HG03442 (cell line): ENCODE data around the gene YPEL4.

Experiments used
- ATAC-seq: cut with Tn5 transposase; IDR thresholded peaks from one replicate; pipeline ENCODE4 v1.9.1; 2021; ENCODE audit warnings: mild to moderate bottlenecking, moderate library complexity; ENCODE audit not compliant: unreplicated experiment

The YPEL4 gene

GRCh38 chr11:57634311-57634710 lies 15.4 kb downstream of the YPEL4 start:
- ATAC-seq = no peak

GRCh38 chr11:57633394-57634070 lies 16.2 kb downstream of the YPEL4 start:
- ATAC-seq = no peak

DNA sequence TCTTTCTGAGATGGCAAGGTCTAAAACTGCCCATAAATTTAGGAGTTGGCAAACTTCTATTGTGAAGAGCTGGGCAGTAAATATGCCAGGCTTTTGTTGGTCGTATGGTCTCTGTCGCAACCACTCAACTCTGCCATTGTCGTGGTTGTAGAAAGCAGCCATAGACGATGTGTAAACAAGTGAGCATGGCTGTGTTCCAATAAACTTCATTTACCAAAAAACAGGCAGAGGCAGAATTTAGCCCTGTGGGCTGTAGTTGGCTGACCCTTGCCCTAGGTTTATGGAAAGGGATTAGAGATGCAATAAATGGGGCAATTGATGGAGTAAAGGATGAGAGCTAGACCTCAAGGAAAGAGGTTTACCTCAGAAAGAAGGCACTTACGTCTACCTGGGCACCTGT lies 17.6 kb downstream of the YPEL4 start:
- no peak for ATAC-seq

GRCh38 chr11:57630171-57630570 lies 19.5 kb downstream of the YPEL4 start:
- no peak for ATAC-seq

DNA sequence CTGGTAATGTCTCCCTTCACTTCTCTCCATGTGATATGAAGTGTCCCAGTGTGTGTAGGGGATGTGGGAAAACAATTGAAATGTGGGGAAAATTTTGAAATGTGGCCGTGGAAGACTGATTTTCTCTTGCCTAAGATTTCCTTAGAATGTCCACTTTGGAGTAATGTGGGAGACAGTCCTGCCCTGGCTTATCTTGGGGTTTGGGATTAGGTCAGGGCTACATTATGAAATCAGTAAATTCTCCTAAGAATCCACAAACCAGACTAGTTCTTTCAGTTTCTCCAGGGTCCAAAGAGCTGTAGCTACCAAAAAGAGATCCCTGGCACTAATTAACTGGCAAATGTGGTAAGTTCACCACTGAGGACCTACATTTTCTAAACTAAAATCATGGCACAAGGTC lies 22.8 kb downstream of the YPEL4 start:
- ATAC-seq = no peak

DNA sequence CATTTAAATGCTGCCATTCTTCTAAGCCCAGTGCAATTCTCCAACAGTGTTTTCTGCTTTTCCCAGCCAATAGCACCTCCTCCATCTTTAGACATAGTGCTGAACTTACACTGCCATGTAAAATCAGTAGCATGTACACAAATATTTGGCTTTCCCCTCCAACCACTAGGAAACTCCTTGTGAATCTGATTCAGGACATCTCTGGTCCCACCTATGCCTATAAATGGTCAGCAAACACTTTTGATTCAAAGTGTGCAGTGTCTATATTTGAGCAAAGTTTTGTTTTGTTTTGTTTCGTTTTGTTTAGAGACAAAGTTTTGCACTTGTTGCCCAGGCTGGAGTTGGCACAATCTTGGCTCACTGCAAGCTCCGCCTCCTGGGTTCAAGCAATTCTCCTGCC lies 24.8 kb downstream of the YPEL4 start:
- ATAC-seq = no peak

DNA sequence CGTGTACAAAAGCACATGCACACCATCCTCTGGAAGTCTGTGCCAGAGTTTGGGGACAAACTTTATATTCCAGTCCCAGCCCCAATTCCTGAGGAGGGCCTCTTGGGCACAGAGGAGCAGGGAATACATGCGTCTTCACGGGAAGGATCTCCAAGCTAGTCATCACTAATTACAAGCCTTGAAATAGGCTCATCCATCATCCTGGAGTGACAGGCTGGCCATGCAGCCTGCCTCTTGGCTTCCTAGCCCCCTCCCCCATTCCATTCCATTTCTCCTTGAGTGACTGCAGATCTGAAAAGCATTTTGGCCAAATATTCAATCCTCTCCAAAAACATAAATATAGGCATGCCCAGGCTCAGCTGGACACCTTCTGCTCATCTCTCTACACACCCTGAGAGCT lies 27.4 kb downstream of the YPEL4 start:
- no peak for ATAC-seq

DNA sequence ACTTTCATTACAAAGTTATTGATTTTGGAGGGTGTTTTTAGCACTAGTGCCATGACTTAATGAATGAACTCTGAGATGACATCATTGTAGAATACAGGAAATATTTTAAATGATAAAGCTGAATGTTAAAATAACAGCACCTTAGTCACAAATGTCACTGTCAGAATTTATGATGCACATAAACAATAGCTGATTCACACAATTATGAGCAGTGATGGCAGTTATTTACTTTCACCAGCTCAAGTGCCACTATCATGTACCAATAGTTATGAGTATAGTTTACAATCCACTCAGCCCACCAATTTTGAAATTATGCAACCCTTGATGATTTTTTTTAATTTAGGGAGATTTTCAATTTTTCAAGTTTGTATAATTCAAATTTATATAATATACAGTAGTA lies 29.2 kb downstream of the YPEL4 start:
- ATAC-seq = no peak

DNA sequence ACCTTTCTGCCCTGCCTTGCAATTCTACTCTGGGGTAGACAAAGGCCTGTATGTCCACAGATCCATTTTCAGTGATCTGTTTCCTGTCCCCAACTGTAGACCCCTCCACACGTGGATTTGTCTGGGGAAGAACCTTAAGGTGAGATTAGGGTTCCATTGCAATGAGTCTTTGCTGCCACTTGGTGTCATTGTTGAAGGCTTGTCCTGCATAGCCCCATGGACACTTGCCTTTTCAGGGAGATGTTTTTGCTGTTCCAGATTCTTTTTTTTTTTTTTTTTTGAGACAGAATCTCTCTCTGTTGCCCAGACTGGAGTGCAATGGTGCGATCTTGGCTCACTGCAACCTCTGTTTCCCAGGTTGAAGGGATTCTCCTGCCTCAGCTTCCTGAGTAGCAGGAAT lies 30.4 kb downstream of the YPEL4 start:
- no peak for ATAC-seq

DNA sequence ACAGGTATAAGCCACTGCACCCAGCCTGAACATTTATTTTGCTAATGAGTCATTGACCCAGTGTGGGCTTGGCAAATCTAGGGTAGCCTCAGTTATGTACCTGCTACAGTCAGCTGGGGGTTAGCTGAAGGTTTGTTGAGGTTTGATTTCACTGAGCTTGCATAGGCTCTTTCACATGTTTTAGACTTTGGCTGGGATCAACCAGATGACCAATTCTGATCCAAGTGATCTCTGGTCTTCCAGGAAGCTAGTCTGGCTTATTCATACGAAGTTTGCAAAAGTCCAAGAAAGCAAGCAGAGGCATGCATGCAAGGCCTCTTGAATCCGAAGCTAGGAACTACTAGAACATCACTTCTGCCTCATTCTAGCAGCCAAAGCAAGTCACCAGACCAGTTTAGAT lies 31.3 kb downstream of the YPEL4 start:
- no peak for ATAC-seq

DNA sequence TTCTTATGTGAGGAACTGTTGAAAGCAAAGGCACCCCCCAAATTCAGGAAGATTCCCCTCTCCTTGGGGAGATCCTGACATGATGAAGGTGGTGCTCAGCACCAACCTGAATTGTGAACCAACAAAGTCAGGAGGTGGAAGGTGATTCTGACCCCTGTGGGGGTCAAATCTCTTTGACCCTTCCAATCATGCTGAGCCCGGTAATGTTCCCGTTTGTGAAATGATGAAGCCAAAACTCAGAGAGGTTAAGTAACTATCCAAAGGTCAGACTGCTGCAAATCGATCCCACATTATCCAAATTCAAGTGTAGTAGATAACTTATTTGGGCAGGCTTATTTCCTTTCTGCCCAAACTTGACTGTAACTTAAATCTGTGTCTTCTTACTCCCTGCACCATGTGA lies 33.1 kb downstream of the YPEL4 start:
- no peak for ATAC-seq

DNA sequence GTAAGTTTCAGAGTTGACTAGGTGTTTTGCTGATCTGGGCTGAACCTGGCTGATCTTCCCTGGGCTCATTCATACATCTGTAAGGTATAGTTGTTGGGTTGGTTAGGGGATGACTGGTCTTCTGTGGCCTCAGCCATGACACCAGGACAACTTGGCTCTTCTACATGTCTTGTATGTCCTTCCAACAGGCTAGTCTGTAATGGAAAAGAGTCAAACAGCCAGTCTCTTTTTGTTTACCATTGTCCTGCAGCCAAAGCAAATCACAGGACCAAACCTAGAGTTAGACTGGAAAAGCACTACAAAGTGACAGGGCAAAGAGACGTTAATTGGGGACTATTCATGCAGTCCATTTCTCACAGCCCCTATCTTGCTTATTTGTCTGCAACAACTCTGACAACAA lies 34.4 kb downstream of the YPEL4 start:
- ATAC-seq = no peak

DNA sequence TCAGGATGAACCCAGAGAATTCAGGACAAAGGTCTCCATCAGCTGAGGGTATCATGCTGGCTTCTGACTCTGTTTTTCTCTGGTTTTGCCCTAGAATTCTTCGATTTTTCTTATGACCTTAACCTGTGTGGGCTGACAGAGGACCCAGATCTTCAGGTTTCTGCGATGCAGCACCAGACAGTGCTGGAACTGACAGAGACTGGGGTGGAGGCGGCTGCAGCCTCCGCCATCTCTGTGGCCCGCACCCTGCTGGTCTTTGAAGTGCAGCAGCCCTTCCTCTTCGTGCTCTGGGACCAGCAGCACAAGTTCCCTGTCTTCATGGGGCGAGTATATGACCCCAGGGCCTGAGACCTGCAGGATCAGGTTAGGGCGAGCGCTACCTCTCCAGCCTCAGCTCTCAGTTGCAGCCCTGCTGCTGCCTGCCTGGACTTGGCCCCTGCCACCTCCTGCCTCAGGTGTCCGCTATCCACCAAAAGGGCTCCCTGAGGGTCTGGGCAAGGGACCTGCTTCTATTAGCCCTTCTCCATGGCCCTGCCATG lies 35.4 kb downstream of the YPEL4 start:
- no peak for ATAC-seq

DNA sequence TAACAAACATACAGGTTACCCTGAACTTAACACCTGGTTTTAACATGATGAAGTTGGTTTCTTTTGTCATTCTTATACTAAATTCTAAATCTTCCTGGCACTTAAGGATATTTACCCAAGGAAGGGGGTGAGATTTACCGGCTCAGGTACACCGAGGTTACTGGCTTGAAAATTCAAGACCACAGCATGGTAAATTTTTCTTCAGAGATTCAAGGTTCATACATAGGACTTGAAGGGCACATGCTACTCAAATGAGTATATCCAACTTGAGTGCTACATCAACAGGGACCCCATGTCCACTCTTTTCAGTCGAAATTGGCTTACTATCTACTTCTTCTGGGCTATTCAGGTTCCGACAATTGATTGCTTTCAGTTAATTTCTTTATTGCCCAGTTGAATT lies 39.5 kb downstream of the YPEL4 start:
- no peak for ATAC-seq

- ATAC-seq = no peak
Measured at GRCh38 chr11:57605028-57605420, 44.7 kb downstream of the YPEL4 start.

DNA sequence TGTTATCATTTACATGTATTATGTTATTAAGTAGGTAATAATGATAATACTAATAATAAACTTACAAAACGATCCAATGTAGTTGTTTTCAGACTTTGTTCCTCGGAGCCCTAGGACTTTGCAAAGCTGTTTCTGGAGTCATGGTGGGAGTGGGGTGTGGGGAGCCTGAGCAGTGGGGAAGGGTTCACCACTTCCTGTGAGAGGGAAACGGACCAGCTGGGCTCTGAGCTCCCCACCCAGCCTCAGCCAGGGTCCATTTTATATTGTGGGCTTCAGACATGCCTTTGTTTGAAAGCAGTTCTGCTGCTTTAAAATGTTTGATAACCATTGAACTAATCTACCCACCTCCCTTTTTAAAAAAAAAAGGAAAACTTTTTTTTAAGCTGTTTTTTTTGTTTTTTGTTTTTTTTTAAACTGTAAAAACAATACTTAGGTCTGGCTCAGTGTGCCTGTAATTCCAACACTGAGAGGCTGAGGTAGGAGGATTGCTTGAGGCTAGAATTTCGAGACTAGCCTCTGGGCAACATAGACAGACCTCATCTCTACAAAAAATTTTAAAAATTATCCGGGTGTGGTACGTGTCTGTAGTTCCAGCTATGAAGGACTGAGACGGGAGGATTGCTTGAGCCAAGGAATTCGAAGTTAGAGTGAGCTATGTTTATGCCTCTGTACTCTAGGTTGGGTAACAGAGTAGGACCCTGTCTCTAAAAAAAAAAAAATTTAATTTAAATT lies 45.2 kb downstream of the YPEL4 start:
- no peak for ATAC-seq

- no peak for ATAC-seq
Measured at GRCh38 chr11:57601297-57601696, 48.4 kb downstream of the YPEL4 start.

DNA sequence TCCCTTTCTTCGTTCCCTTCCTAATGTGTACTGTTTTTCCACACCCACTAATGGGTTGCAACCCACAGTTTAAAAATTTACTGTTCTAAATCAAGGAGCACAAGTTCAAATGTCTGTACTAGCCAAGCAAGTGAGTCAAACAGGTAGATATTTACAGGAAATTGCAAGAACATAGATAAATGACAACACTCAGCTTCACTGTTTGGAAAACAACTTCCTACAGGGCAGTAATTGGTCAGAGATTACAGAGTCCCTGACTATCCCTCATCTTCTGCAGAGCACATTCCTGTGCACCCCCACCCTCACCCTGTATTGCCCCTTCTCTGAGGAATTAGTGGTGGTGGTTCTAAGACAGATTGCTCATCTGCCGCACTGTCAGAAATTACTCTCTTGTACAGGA lies 50.3 kb downstream of the YPEL4 start:
- ATAC-seq = no peak

- no peak for ATAC-seq
Measured at GRCh38 chr11:57598831-57599155, 50.9 kb downstream of the YPEL4 start.

DNA sequence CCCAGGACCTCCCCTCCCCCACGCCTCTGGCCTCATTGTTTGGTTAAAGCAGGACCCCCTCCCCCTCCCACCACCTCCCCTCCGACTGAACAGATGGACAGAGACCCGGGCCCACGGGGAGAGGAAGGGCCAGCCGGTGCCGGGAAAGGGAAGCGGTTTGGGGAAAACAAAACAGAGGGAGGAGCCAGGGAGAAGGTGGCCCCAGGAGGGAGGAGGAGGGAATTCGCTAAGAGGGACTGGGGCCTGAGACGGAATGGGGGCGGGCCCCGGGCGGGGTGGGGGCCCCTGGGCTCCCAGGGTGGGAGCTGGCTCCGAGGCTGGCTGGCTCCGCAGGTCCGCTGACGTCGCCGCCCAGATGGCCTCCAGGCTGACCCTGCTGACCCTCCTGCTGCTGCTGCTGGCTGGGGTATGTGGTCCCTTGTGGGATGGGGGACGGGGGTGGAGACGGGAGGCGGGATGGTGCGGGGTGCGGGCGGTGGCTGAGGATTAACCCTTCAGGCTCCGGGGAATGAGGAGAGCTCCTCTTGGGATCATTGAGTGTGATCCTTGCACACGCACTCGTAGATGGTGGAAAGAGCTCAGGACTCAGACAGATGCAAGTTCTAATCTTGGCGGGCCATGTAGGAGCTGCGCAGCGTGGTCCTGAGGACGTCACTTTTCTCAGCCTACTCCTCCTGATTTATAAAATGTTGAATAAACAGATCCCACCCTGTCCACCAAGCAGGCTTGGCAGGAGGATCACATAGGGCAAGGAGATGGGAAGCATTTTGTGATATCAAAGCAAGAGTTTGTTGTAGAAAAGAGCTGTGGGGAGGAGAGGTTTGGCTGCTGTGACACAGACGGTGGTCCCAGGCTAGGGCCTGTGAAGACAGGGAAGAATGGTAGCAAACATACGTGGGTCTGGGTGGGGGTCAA lies 51.5 kb downstream of the YPEL4 start:
- no peak for ATAC-seq

- no peak for ATAC-seq
Measured at GRCh38 chr11:57597461-57597915, 52.2 kb downstream of the YPEL4 start, which contains the start of gene SERPING1. TSS of gene SERPING1 (plus strand) at chr11:57597685. CDS start at chr11:57598271, 586 bp downstream.
